ENCODE results near the gene KCNK16.

Gene KCNK16

GRCh38 chr6:39365281-39366074 is 43.0 kb upstream of the KCNK16 start:
- H3K4me3 ChIP-seq (ENCODE audit: low read depth, low read length): no peak overlapping the region
- CTCF ChIA-PET: interaction anchor here (1.2 to 4.0 kb wide), 3 partner anchors 12 to 528 kb away, joined by 3 to 28 read pairs (median 4); no protein-coding TSS in a partner anchor
- POLR2A ChIA-PET: no interaction called here
- no peak for DNase-seq (ENCODE audit: low read depth, low spot score)
- no peak for TF ChIP-seq CTCF (IDR thresholded peaks at IDR 0.05; ENCODE audit: insufficient read depth, low read length, missing control alignments)

DNA sequence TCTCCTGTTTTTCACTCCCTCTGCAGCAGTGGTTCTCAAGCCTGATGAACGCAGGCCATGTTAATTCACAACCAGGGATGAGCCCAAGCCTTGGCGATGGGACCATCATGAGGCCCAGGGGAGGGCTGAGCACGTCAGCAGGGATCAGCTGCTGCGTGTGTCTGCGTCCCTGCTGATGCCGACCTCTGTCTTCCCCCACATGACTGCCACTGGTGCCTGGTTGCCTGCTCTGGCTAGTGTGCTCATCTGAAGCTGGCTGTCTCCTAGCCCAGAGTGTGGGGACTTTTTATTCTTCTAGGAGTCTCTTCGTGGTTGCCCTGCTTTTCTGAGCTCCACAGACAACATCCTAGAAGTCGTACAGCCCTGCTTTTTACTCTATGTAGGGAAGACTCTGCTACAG is 40.8 kb upstream of the KCNK16 start:
- ChIA-PET POLR2A (no interaction called here), CTCF (interaction anchor here (1.0 to 8.2 kb wide), 11 partner anchors 10 to 945 kb away, joined by 3 to 40 read pairs (median 8); no protein-coding TSS in a partner anchor)
- DNase-seq (ENCODE audit: low read depth, low spot score): no peak
- no peak overlapping the region for H3K4me3 ChIP-seq (ENCODE audit: low read depth, low read length)
- TF ChIP-seq CTCF (IDR thresholded peaks at IDR 0.05; ENCODE audit: insufficient read depth, low read length, missing control alignments): no peak

DNA sequence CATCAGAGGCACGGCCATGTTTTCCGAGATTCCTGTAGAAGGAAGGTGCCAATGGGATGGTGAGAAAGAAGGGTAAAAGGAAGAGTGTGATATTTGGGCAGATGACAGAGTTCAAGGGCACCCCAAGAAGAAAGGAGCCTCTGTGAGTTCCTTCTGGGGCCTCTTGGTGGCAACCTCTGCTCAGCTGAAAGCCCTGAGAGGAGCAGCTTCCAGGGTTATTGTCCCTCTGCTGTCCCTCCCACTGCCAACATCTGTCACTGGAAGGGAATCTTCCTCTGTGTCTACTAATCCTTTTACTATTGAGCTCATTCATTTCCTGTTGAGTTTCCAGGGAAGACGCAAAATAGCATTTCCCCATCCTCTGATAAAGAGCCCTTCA is 40.0 kb upstream of the KCNK16 start:
- DNase-seq (ENCODE audit: low read depth, low spot score): no peak
- ChIA-PET POLR2A (no interaction called here), CTCF (interaction anchor here (1.0 to 8.2 kb wide), 16 partner anchors 8 to 946 kb away, joined by 3 to 40 read pairs (median 6); no protein-coding TSS in a partner anchor)
- no peak for TF ChIP-seq CTCF (IDR thresholded peaks at IDR 0.05; ENCODE audit: insufficient read depth, low read length, missing control alignments)
- H3K4me3 ChIP-seq (ENCODE audit: low read depth, low read length): no peak overlapping the region

- peak overlapping the region; percentile 13; the same call in 1 of the 2 replicates for H3K4me3 ChIP-seq (ENCODE audit: low read depth, low read length)
- DNase-seq (ENCODE audit: low read depth, low spot score): no peak
- peak; percentile 85 for TF ChIP-seq CTCF (IDR thresholded peaks at IDR 0.05; ENCODE audit: insufficient read depth, low read length, missing control alignments)
- CTCF ChIA-PET: interaction anchor here (0.6 to 8.2 kb wide), 20 partner anchors 8 to 1666 kb away, joined by 3 to 40 read pairs (median 4); no protein-coding TSS in a partner anchor
- POLR2A ChIA-PET: interaction anchor here (0.5 kb wide), 1 partner anchor 532 kb away, joined by 4 read pairs; no protein-coding TSS in a partner anchor
Measured at GRCh38 chr6:39361657-39362486, 39.4 kb upstream of the KCNK16 start.

GRCh38 chr6:39360378-39360777 is 37.9 kb upstream of the KCNK16 start:
- H3K4me3 ChIP-seq (ENCODE audit: low read depth, low read length): no peak overlapping the region
- no peak for DNase-seq (ENCODE audit: low read depth, low spot score)
- CTCF ChIA-PET: interaction anchor here (1.4 to 8.2 kb wide), 2 partner anchors 10 to 12 kb away, joined by 4 to 40 read pairs; no protein-coding TSS in a partner anchor
- TF ChIP-seq CTCF (IDR thresholded peaks at IDR 0.05; ENCODE audit: insufficient read depth, low read length, missing control alignments): no peak
- POLR2A ChIA-PET: no interaction called here

Measured in AG04449 (cell line).